Loucy (cell line): Measurements from ENCODE around the gene FAM219A.

Source experiments
- H2AFZ ChIP-seq: fragments of 200-600 bp; sonication (generic); 2 replicates; pipeline ENCODE4 v1.6.0; 2016; ENCODE audit warnings: antibody characterized with exemption, mild to moderate bottlenecking, low read length, moderate library complexity
- H3F3A ChIP-seq: fragments of 200-600 bp; 2 replicates; pipeline ENCODE4 v1.6.0; 2016; ENCODE audit warnings: antibody characterized with exemption, low read depth, mild to moderate bottlenecking
- H3K27me3 ChIP-seq: fragments of 200-600 bp; sonication (generic); 2 replicates; pipeline ENCODE4 v1.6.1; 2014; ENCODE audit warnings: low read length, mild to moderate bottlenecking; ENCODE audit not compliant: insufficient read depth, poor library complexity, severe bottlenecking
- H3K36me3 ChIP-seq: fragments of 200-600 bp; sonication (generic); 2 replicates; pipeline ENCODE4 v1.6.1; 2016; ENCODE audit warnings: low read length; ENCODE audit not compliant: insufficient read depth
- H3K4me1 ChIP-seq: fragments of 200-600 bp; sonication (generic); 2 replicates; pipeline ENCODE4 v1.5.1; 2014; ENCODE audit warnings: low read length, mild to moderate bottlenecking; ENCODE audit not compliant: insufficient read depth, poor library complexity, severe bottlenecking
- H3K4me2 ChIP-seq: fragments of 200-600 bp; sonication (generic); 2 replicates; pipeline ENCODE4 v1.6.0; 2014; ENCODE audit warnings: antibody characterized with exemption, low read length, low read depth, mild to moderate bottlenecking; ENCODE audit not compliant: poor library complexity, severe bottlenecking
- H3K4me3 ChIP-seq: fragments of 200-600 bp; sonication (generic); 2 replicates; pipeline ENCODE4 v1.5.1; 2014; ENCODE audit warnings: low read length, mild to moderate bottlenecking, mixed read lengths; ENCODE audit not compliant: poor library complexity, severe bottlenecking
- H3K79me2 ChIP-seq: fragments of 200-600 bp; sonication (generic); 2 replicates; pipeline ENCODE4 v1.6.1; 2014; ENCODE audit warnings: low read length; ENCODE audit not compliant: insufficient read depth
- H3K9ac ChIP-seq: fragments of 200-600 bp; sonication (generic); 2 replicates; pipeline ENCODE4 v1.6.0; 2014; ENCODE audit warnings: mild to moderate bottlenecking, low read depth, low read length, moderate library complexity; ENCODE audit not compliant: poor library complexity, severe bottlenecking
- H3K9me2 ChIP-seq: fragments of 200-600 bp; sonication (generic); replicated peaks from 2 replicates; pipeline ENCODE4 v1.6.1; 2016; ENCODE audit warnings: low read depth, low read length, mixed read lengths
- H3K9me3 ChIP-seq: fragments of 200-600 bp; sonication (generic); 2 replicates; pipeline ENCODE4 v1.6.1; 2014; ENCODE audit warnings: mild to moderate bottlenecking, antibody characterized with exemption, low read length, low read depth; ENCODE audit not compliant: insufficient read depth
- H4K20me1 ChIP-seq: fragments of 200-600 bp; sonication (generic); 2 replicates; pipeline ENCODE4 v1.6.0; 2014; ENCODE audit warnings: antibody characterized with exemption, low read length, mild to moderate bottlenecking; ENCODE audit not compliant: insufficient read depth, poor library complexity, severe bottlenecking
- EZH2phosphoT487 ChIP-seq: fragments of 200-600 bp; IDR thresholded peaks from 2 replicates; pipeline ENCODE4 v1.6.1; 2018; ENCODE audit warnings: antibody characterized with exemption, mild to moderate bottlenecking, moderate library complexity, borderline replicate concordance
- TF ChIP-seq, protein P1 (sequence below): fragments of 200-600 bp; sonication (generic); conservative IDR thresholded peaks from 2 replicates; pipeline ENCODE4 v1.5.1; 2014; ENCODE audit warnings: mild to moderate bottlenecking, antibody characterized with exemption, low read length

The FAM219A gene

DNA sequence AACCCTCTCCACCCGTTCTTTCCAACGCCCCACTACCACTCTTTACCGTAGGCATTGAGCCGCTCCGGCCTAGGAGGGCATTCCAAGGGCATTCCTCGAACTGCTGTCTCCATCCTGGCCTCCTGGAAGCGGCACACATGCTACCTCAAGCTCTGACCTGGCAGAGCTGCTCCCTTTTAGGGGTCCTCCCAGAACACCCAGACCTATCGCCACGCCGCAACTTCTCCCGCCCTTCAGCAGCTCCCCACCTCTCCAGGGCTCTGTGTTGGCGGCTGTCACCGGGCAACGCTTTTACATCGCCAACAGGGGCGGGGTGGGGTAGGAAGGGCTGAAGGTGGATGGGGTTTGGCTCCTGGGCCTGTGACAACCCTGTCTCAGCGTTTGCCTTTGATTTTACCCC lies 77.0 kb downstream of the FAM219A start:
- Histone ChIP-seq H4K20me1 (no peaks in the 10 kb centered on the region), H3K4me3 (no peak overlapping the region), H3K9me2 (no peaks in the 10 kb centered on the region), H3K9me3 (no peaks in the 10 kb centered on the region), H3K9ac (no peak overlapping the region), H3K4me2 (no peak overlapping the region), H3K36me3 (no peaks in the 10 kb centered on the region), H3K27me3 (no peaks in the 10 kb centered on the region), H3K4me1 (peaks cover 12% of the 10 kb centered on the region), H3K79me2 (no peaks in the 10 kb centered on the region), H2AFZ (no peak overlapping the region), H3F3A (no peaks in the 10 kb centered on the region)
- TF ChIP-seq, protein P1, sequence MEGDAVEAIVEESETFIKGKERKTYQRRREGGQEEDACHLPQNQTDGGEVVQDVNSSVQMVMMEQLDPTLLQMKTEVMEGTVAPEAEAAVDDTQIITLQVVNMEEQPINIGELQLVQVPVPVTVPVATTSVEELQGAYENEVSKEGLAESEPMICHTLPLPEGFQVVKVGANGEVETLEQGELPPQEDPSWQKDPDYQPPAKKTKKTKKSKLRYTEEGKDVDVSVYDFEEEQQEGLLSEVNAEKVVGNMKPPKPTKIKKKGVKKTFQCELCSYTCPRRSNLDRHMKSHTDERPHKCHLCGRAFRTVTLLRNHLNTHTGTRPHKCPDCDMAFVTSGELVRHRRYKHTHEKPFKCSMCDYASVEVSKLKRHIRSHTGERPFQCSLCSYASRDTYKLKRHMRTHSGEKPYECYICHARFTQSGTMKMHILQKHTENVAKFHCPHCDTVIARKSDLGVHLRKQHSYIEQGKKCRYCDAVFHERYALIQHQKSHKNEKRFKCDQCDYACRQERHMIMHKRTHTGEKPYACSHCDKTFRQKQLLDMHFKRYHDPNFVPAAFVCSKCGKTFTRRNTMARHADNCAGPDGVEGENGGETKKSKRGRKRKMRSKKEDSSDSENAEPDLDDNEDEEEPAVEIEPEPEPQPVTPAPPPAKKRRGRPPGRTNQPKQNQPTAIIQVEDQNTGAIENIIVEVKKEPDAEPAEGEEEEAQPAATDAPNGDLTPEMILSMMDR: no peak
- TF ChIP-seq EZH2phosphoT487: no peak

DNA sequence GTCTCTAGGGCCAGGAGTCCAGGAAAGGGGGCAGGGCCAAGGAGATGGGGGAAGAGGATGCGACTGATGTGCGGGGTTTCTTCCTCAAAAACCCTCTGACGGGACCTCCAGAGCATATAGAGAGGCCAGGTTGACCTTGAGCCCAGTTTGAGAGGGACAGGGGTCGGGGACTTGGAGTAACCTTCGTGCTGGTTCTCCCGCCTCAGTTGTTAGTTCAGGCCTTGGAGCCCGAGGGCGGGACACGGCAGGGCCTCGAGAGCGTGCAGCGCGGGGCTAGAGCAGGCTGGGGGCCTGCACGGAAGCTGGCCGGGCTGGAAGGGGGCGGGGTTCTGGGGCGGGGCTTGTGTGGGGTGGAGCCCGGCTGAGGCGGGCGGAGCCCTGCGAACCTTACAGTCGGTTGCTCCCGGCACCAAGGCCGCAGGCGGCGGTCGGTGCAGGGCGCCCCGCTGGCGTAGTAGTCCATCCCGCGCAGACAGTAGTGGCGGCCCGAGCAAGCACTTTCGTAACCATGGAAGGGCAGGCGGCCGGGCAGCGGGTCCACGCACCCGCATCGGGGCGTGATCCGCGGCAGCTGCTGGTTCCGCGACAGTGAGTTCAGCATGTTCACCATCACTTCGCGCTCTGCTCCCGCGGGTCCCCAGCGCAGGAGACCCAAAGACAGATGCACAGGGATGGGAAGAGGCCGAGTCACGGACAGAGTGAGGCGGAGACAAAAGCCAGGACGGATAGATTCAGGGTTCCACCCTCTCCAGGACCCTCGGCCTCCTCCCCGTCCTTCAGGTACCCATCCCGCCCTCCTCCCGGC lies 77.7 kb downstream of the FAM219A start:
- peak overlapping the region; percentile 72 for H3K4me3 ChIP-seq
- no peaks in the 10 kb centered on the region for H3K9me2 ChIP-seq
- no peaks in the 10 kb centered on the region for H3F3A ChIP-seq
- peak overlapping the region; percentile 57 for H3K9ac ChIP-seq
- H3K4me2 ChIP-seq: peak overlapping the region; percentile 71
- no peak for TF ChIP-seq EZH2phosphoT487
- TF ChIP-seq, protein P1: no peak
- no peaks in the 10 kb centered on the region for H4K20me1 ChIP-seq
- H3K36me3 ChIP-seq: no peaks in the 10 kb centered on the region
- H3K27me3 ChIP-seq: no peaks in the 10 kb centered on the region
- H3K9me3 ChIP-seq: no peaks in the 10 kb centered on the region
- H2AFZ ChIP-seq: peak overlapping the region; percentile 96
- no peaks in the 10 kb centered on the region for H3K79me2 ChIP-seq
- peaks cover 18% of the 10 kb centered on the region for H3K4me1 ChIP-seq

DNA sequence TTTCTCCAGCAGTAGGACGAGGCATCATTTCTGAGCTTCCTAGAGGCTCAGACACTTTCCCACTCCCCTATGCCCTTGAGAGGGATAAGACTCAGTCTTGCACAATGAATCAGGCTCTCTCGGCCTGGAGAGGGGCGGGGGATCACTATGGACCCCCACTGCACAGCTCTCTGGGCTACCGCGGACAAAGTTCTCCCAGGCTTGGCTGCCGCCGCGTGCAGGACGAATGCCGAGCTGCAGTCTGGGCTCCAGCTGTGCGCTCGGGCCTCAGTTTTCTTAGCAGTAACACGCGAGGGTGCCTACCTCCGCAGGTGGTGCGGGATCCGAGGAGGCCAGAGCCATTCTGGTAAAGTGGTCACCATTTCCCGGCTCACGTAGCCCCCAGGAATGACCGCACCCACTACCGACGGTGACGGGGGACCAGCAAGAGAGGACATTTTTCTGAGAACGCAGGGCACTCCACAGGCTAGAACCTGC lies 78.3 kb downstream of the FAM219A start:
- H4K20me1 ChIP-seq: no peaks in the 10 kb centered on the region
- H2AFZ ChIP-seq: peak overlapping the region; percentile 96
- H3K36me3 ChIP-seq: no peaks in the 10 kb centered on the region
- H3K9ac ChIP-seq: peak overlapping the region; percentile 57
- no peak for TF ChIP-seq EZH2phosphoT487
- TF ChIP-seq, protein P1: no peak
- peaks cover 25% of the 10 kb centered on the region for H3K4me1 ChIP-seq
- H3K27me3 ChIP-seq: no peaks in the 10 kb centered on the region
- no peaks in the 10 kb centered on the region for H3K79me2 ChIP-seq
- H3K4me2 ChIP-seq: peak overlapping the region; percentile 71
- no peaks in the 10 kb centered on the region for H3K9me2 ChIP-seq
- H3K4me3 ChIP-seq: peak overlapping the region; percentile 72
- H3K9me3 ChIP-seq: no peaks in the 10 kb centered on the region
- no peaks in the 10 kb centered on the region for H3F3A ChIP-seq
